ENCODE results near the gene USP49. TPM values are rescaled to one million over a fixed set of nuclear protein-coding genes. Genes with fewer than 3 reads are reported as not detected.

USP49 gene
- total and polyA plus RNA-seq, 9 donors, result 2.7 to 6.4 (median 5.0) TPM

DNA sequence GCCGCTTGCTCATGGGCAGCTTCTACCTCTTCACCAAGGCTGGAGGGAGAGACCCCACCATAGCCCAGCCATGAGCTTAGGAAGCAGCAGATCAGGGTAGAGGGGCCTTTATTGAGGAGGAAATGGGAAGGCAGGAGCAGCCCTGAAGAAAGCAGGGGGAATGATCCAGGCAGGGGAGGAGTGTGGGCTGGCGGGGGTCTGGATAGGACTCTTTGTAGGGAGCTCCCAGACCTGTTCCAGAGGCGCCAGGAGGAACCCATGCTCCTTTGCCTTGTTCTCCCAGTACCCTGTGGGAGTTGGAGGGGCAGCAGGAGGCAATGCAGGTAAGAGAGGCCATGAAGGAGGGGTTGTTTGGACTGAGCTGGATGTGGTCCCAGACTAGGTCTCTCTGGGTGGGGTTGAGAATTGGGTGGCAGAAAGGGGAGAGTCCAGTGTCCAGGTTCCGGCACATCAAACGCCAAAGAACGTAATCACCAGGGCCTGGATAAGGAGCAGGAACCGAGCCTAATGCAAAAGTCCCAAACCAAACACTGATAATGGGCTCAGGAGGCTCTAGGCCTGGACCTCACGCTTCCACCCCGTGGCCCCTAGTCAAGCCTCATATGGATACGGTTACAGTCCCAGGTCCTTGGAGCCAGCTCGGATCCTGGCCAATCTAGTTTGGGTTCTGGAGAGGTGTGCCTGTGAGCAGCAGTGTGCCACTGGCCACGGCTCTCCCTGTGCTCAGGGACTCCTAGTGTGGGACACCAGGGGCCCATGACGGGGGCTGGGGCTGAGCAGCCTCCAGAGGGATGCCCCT is 135.9 kb downstream of the USP49 start:
- Histone ChIP-seq H3K4me3 (ENCODE audit: low read length) (no peak overlapping the region), H3K27me3 (ENCODE audit: control insufficient read depth, insufficient read depth, low read length) (no peaks in the 10 kb centered on the region), H3K9me3 (replicated peaks; ENCODE audit: control insufficient read depth, low read depth, low read length) (no peaks in the 10 kb centered on the region), H3K36me3 (ENCODE audit: control insufficient read depth, insufficient read depth, low read length) (no peaks in the 10 kb centered on the region), H3K4me1 (ENCODE audit: control insufficient read depth, insufficient read depth, low read length) (peaks cover 6% of the 10 kb centered on the region), H3K27ac (ENCODE audit: low read length) (no peak overlapping the region)
- no peak for DNase-seq
- 78% methylated on average over 6 of the region's 13 CpGs for WGBS (ENCODE audit: insufficient coverage)

DNA sequence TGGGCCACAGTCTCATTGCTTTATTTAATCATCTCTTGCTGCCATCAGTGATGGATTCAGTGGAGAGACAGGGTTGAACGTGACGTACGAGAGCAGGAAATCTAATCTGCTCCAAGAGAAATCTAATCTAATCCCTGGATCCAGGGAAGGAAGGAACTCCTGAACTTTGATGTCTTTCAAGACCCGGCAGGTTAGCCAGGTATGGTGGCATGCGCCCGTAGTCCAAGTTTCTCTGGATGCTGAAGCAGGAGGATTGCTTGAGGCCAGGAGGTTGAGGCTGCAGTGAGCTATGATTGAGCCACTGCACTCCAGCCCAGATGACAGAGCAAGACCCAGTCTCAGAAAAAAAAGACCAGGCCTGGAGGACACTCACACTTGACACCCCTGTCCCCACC is 136.5 kb downstream of the USP49 start:
- Histone ChIP-seq H3K27me3 (ENCODE audit: control insufficient read depth, insufficient read depth, low read length) (no peaks in the 10 kb centered on the region), H3K27ac (ENCODE audit: low read length) (no peak overlapping the region), H3K36me3 (ENCODE audit: control insufficient read depth, insufficient read depth, low read length) (no peaks in the 10 kb centered on the region), H3K4me3 (ENCODE audit: low read length) (no peak overlapping the region), H3K9me3 (replicated peaks; ENCODE audit: control insufficient read depth, low read depth, low read length) (no peaks in the 10 kb centered on the region), H3K4me1 (ENCODE audit: control insufficient read depth, insufficient read depth, low read length) (peaks cover 6% of the 10 kb centered on the region)
- DNase-seq, result no peak
- WGBS (ENCODE audit: insufficient coverage), result 78% methylated on average over 3 of the region's 6 CpGs

DNA sequence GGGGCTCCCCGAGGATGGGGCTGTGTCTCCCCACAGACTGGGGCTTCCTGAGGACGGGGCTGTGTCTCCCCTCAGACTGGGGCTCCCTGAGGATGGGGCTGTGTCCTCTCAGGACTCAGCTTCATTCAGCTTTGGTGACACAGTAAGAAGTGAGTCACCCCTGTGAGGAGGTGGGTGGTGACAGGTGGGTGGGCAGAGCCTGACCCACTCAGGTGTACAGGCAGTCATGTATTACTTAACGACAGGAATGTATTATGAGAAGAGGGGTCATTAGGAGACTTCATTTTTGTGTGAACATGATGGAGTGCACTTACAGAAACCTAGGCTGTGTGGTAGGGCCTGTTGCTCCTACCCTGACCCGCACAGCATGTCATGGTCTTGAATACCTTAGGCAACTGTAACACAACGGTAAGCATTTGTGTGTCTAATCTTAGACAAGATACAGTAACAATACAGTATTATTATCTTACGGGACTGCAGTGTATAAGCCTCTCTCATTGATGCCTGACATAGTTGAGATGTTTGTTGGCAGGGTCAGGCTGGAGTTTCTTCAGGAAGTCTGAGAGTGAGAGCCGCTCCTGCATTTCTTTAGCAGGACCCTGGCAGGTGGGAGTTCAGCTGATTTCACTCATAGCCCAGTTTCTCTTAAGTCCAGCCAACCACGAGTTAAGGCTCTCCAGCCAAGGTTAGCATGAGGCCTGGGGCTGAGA is 137.1 kb downstream of the USP49 start:
- H3K27ac ChIP-seq (ENCODE audit: low read length), result no peak overlapping the region
- no peaks in the 10 kb centered on the region for H3K27me3 ChIP-seq (ENCODE audit: control insufficient read depth, insufficient read depth, low read length)
- WGBS (ENCODE audit: insufficient coverage), result 70% methylated on average over 3 of the region's 8 CpGs
- H3K36me3 ChIP-seq (ENCODE audit: control insufficient read depth, insufficient read depth, low read length), result no peaks in the 10 kb centered on the region
- no peak overlapping the region for H3K4me3 ChIP-seq (ENCODE audit: low read length)
- H3K9me3 ChIP-seq (replicated peaks; ENCODE audit: control insufficient read depth, low read depth, low read length), result no peaks in the 10 kb centered on the region
- peaks cover 6% of the 10 kb centered on the region for H3K4me1 ChIP-seq (ENCODE audit: control insufficient read depth, insufficient read depth, low read length)
- no peak for DNase-seq

DNA sequence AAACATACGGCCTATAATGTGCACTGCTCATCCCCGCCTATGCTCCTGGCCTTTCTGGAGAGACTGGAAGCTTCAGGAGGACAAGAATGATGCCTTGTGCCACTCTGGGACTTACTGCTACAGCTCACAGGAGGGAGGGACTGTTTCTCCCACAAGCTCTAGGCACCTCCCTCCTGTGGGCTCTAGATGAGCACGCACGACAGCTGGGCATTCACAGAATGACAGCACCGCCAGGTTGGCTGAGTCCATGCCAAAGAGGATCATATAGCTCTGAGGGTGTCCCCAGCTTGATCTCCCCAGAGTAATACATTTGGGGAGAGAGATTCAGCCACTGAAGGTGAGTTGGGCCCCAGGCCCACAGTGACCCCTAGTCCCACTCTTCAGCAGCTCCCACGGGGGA is 137.9 kb downstream of the USP49 start:
- Histone ChIP-seq H3K4me3 (ENCODE audit: low read length) (no peak overlapping the region), H3K27ac (ENCODE audit: low read length) (no peak overlapping the region), H3K36me3 (ENCODE audit: control insufficient read depth, insufficient read depth, low read length) (no peaks in the 10 kb centered on the region), H3K9me3 (replicated peaks; ENCODE audit: control insufficient read depth, low read depth, low read length) (no peaks in the 10 kb centered on the region), H3K4me1 (ENCODE audit: control insufficient read depth, insufficient read depth, low read length) (peaks cover 6% of the 10 kb centered on the region), H3K27me3 (ENCODE audit: control insufficient read depth, insufficient read depth, low read length) (no peaks in the 10 kb centered on the region)
- DNase-seq, result peak; percentile 73
- WGBS (ENCODE audit: insufficient coverage), result 92% methylated on average over 3 of the region's 6 CpGs

DNA sequence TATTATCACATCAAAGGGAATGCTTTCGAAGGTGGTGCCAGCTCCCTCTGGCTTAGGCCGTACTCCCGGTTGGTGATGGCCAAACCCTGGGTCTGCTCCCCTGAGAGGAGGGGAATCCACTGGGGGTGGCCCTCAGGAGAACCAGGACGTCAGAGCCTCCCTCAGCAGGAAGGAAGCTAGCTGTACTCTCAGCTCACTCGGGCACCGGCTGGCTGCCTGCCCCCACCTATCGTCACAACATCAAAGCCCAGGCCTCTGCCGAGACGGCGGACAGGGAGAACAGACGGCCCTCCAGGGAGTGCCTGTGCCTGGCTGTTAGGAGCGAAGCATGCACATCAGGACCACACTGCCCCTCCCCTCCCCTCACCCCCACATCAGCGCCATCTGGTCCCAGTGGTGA is 138.8 kb downstream of the USP49 start:
- WGBS (ENCODE audit: insufficient coverage), result 28% methylated on average over 9 of the region's 13 CpGs
- no peaks in the 10 kb centered on the region for H3K27me3 ChIP-seq (ENCODE audit: control insufficient read depth, insufficient read depth, low read length)
- no peak overlapping the region for H3K4me3 ChIP-seq (ENCODE audit: low read length)
- no peak for DNase-seq
- H3K9me3 ChIP-seq (replicated peaks; ENCODE audit: control insufficient read depth, low read depth, low read length), result no peaks in the 10 kb centered on the region
- H3K4me1 ChIP-seq (ENCODE audit: control insufficient read depth, insufficient read depth, low read length), result peaks cover 6% of the 10 kb centered on the region
- H3K27ac ChIP-seq (ENCODE audit: low read length), result no peak overlapping the region
- H3K36me3 ChIP-seq (ENCODE audit: control insufficient read depth, insufficient read depth, low read length), result no peaks in the 10 kb centered on the region

DNA sequence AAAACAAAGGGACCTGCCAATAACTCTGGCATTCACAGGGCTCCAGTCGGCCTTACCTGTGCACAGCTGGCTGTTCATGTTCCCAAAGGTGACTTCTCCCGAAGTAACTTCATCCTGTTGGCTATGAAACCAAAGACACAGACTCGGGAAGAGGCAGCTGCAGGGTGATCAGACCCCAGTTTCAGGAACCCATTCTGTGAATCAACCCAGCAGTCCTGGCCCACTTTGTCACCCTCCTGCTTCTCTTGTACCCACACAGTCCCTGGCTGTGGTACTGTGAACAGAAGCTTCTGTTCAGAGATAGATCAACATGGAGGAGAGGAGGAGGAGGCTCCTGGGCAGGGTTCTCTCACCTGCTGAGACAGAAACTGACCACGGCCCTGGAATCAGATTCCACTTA is 139.3 kb downstream of the USP49 start:
- no peak for DNase-seq
- WGBS (ENCODE audit: insufficient coverage), result 52% methylated on average over 4 of the region's 4 CpGs
- Histone ChIP-seq H3K27ac (ENCODE audit: low read length) (no peak overlapping the region), H3K9me3 (replicated peaks; ENCODE audit: control insufficient read depth, low read depth, low read length) (no peaks in the 10 kb centered on the region), H3K27me3 (ENCODE audit: control insufficient read depth, insufficient read depth, low read length) (no peaks in the 10 kb centered on the region), H3K36me3 (ENCODE audit: control insufficient read depth, insufficient read depth, low read length) (no peaks in the 10 kb centered on the region), H3K4me3 (ENCODE audit: low read length) (no peak overlapping the region), H3K4me1 (ENCODE audit: control insufficient read depth, insufficient read depth, low read length) (peaks cover 6% of the 10 kb centered on the region)

DNA sequence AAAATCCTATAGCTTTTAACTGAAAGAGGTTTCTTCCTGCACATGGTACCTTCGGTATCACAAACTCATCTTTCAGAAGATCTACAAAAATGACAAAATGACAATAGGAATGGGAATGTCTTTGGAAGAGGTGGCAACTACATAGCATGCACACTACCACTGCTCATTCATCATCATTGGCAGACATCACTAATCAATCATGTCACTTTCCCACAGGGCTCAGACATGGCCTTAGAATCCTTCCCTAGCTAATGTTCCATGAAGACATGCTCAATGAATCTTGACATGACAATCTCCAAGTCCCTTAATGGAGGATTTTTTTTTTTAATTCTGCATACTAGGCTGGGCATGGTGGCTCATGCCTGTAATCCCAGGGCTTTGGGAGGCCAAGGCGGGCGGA is 144.8 kb downstream of the USP49 start:
- no peak overlapping the region for H3K27ac ChIP-seq (ENCODE audit: low read length)
- H3K9me3 ChIP-seq (replicated peaks; ENCODE audit: control insufficient read depth, low read depth, low read length), result no peaks in the 10 kb centered on the region
- no peak for DNase-seq
- H3K36me3 ChIP-seq (ENCODE audit: control insufficient read depth, insufficient read depth, low read length), result no peaks in the 10 kb centered on the region
- no peaks in the 10 kb centered on the region for H3K4me1 ChIP-seq (ENCODE audit: control insufficient read depth, insufficient read depth, low read length)
- no peak overlapping the region for H3K4me3 ChIP-seq (ENCODE audit: low read length)
- peaks cover 2% of the 10 kb centered on the region for H3K27me3 ChIP-seq (ENCODE audit: control insufficient read depth, insufficient read depth, low read length)
- 100% methylated on average over 2 of the region's 3 CpGs for WGBS (ENCODE audit: insufficient coverage)

DNA sequence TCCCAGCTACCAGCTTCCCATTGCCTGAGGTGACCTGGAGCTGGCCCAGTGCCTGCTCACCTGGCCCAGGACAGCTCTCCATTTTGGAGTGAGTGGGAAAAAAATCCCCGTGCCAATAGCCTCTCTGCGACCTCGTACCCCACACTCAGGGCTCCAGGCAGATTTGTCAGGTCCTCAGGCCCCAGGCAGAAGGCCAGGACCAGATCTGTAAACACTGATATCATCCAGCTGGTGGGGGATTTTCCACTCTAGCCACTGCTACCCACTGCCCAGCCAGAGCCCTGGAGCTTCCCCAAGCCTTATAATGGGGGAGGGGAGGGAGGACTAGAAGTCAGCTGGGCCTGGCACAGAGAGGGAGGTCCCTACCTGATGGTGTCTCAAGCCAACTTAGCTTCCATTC is 146.6 kb downstream of the USP49 start:
- Histone ChIP-seq H3K27me3 (ENCODE audit: control insufficient read depth, insufficient read depth, low read length) (peaks cover 2% of the 10 kb centered on the region), H3K27ac (ENCODE audit: low read length) (no peak overlapping the region), H3K4me3 (ENCODE audit: low read length) (no peak overlapping the region), H3K4me1 (ENCODE audit: control insufficient read depth, insufficient read depth, low read length) (no peaks in the 10 kb centered on the region), H3K36me3 (ENCODE audit: control insufficient read depth, insufficient read depth, low read length) (no peaks in the 10 kb centered on the region), H3K9me3 (replicated peaks; ENCODE audit: control insufficient read depth, low read depth, low read length) (no peaks in the 10 kb centered on the region)
- DNase-seq, result no peak
- whole genome bisulfite sequencing (ENCODE audit: insufficient coverage), result 33% methylated on average over 1 of the region's 3 CpGs

DNA sequence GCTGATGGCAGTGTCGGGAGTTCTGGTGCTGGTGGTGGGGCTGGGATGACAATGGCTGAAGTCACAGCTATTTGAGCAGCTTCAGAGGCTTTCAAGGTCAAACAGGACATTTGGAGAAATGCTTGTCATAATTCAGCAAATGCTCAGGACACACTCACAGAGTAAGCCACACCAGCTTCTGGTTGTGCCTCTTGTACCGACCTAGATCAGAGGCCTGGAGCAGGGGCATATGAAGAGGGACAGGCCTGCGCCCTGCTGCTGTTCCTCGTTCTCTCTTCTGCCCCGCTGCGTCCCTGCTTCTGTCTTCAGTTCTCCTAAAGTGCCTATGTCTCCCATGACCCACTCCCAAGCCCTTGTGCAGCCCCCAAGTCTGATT is 147.1 kb downstream of the USP49 start:
- 83% methylated on average over 4 of the region's 6 CpGs for WGBS (ENCODE audit: insufficient coverage)
- H3K27me3 ChIP-seq (ENCODE audit: control insufficient read depth, insufficient read depth, low read length), result peaks cover 2% of the 10 kb centered on the region
- H3K27ac ChIP-seq (ENCODE audit: low read length), result no peak overlapping the region
- H3K9me3 ChIP-seq (replicated peaks; ENCODE audit: control insufficient read depth, low read depth, low read length), result no peaks in the 10 kb centered on the region
- H3K4me3 ChIP-seq (ENCODE audit: low read length), result no peak overlapping the region
- no peaks in the 10 kb centered on the region for H3K4me1 ChIP-seq (ENCODE audit: control insufficient read depth, insufficient read depth, low read length)
- H3K36me3 ChIP-seq (ENCODE audit: control insufficient read depth, insufficient read depth, low read length), result no peaks in the 10 kb centered on the region
- DNase-seq, result no peak

DNA sequence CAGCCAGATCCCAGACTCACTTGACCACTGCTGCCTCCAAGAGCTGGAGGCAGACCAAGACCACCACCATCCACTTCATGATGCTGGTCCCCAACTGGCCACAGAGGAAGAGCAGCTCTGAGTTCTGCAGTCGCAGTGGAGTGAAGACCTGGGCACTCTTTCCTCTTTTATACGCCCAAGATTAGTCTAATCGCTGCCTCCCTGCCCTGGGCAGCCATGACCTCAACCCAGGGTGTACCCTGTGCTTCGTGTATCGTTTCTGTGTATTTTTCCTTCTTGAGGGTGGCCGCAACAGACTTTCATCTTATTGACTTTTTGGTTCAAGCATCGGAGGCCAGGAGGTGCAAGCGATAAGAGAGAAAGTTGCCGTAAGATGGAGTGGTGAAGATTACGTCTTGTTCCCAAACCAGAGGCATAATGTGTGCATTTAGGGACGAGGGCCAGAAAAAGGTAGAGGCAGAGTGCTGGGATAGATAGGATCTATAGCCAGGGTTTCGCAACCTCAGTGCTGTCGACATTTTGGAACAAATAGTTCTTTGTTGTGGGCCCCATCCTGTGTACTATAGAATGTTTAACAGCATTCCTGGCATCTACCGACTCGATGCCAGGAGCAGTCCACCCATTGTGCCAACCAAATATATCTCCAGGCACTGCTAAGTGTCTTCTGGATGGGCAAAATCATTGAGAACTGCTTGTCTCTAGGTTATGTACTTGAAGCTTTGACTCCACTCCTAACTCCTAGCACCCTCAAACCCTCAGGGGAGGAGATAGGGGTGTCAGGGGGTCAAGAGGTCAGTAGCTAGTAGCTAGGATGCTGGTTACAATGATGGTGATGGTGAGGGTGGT is 147.7 kb downstream of the USP49 start, which contains the start of gene PGC:
Gene PGC, minus strand, starts transcription at position 142 of the 846 bp plus-strand sequence. Its CDS starts 63 bp downstream, at position 79.
- DNase-seq, result no peak
- 85% methylated on average over 15 of the region's 15 CpGs for WGBS (ENCODE audit: insufficient coverage)
- peaks cover 2% of the 10 kb centered on the region for H3K27me3 ChIP-seq (ENCODE audit: control insufficient read depth, insufficient read depth, low read length)
- no peaks in the 10 kb centered on the region for H3K9me3 ChIP-seq (replicated peaks; ENCODE audit: control insufficient read depth, low read depth, low read length)
- H3K4me1 ChIP-seq (ENCODE audit: control insufficient read depth, insufficient read depth, low read length), result no peaks in the 10 kb centered on the region
- H3K36me3 ChIP-seq (ENCODE audit: control insufficient read depth, insufficient read depth, low read length), result no peaks in the 10 kb centered on the region
- no peak within 1 kb of the TSS for H3K27ac ChIP-seq (ENCODE audit: low read length)
- H3K4me3 ChIP-seq (ENCODE audit: low read length), result no peak within 1 kb of the TSS
